Panc1 (cell line): ENCODE data around the gene BEGAIN. TPM values are rescaled to one million over a fixed set of nuclear protein-coding genes. Genes with fewer than 3 reads are reported as not detected.

Experiments used
- ATAC-seq: fragments of 200-7000 bp; cut with Tn5 transposase; 2 replicates; pipeline ENCODE4 v1.9.1; 2020; ENCODE audit warnings: mild to moderate bottlenecking, moderate library complexity
- BruUV-seq: library from RNA; stranded (reverse); fragments of 400-500 nt; replicated peaks from 2 replicates; lab custom pipeline; 2021; lab: Mats Ljungman, UMichigan
- CTCF ChIA-PET: fragments of 300-600 bp; sonication (Branson Sonifier 250); formaldehyde crosslinking; loops from one replicate; lab custom pipeline; 2022; ENCODE audit warnings: antibody characterized with exemption; lab: Charles Lee
- POLR2A ChIA-PET: fragments of 300-600 bp; sonication (Branson Sonifier 250); formaldehyde crosslinking; loops from one replicate; lab custom pipeline; 2022; ENCODE audit warnings: antibody characterized with exemption; lab: Charles Lee
- DNase-seq: peaks from one replicate; pipeline ENCODE4 v3.0.0-alpha.2; 2010; ENCODE audit warnings: low read depth, low spot score
- H3K27ac ChIP-seq: 2 replicates; pipeline ENCODE4 v1.5.1; 2011; ENCODE audit warnings: mild to moderate bottlenecking, low read length, inconsistent platforms
- H3K27me3 ChIP-seq: fragments of 200-500 bp; sonication (Bioruptor generic); 2 replicates; pipeline ENCODE4 v1.6.0; 2014; ENCODE audit warnings: low read length, inconsistent platforms; ENCODE audit not compliant: control insufficient read depth, insufficient read depth
- H3K36me3 ChIP-seq: fragments of 200-500 bp; sonication (Bioruptor generic); 2 replicates; pipeline ENCODE4 v1.5.1; 2014; ENCODE audit warnings: inconsistent platforms, mild to moderate bottlenecking, low read length, moderate library complexity; ENCODE audit not compliant: control insufficient read depth, insufficient read depth
- H3K4me1 ChIP-seq: 2 replicates; pipeline ENCODE4 v1.5.1; 2011; ENCODE audit warnings: inconsistent platforms, mild to moderate bottlenecking, low read length, moderate library complexity; ENCODE audit not compliant: control insufficient read depth, insufficient read depth
- H3K4me3 ChIP-seq, 2 experiments: 2 replicates each; pipeline ENCODE4 v1.5.1; 2011 to 2012; ENCODE audit warnings: low read depth in 2 of 2, low read length in 2 of 2, mild to moderate bottlenecking in 2 of 2, inconsistent platforms in 1 of 2, moderate library complexity in 1 of 2
- H3K9me3 ChIP-seq: fragments of 200-500 bp; sonication (Bioruptor generic); 2 replicates; pipeline ENCODE4 v1.5.1; 2014; ENCODE audit warnings: low read depth, mild to moderate bottlenecking, inconsistent platforms, low read length, moderate library complexity; ENCODE audit not compliant: control insufficient read depth, insufficient read depth
- CTCF ChIP-seq: fragments of 450-650 bp; IDR thresholded peaks from 2 replicates; pipeline ENCODE4 v1.5.1; 2017; ENCODE audit warnings: mild to moderate bottlenecking
- SIN3A ChIP-seq: IDR thresholded peaks from 2 replicates; pipeline ENCODE4 v1.6.1; 2012; ENCODE audit warnings: low read depth, mild to moderate bottlenecking, low read length, moderate library complexity, borderline replicate concordance; ENCODE audit not compliant: insufficient read depth
- TCF7L2 ChIP-seq: IDR thresholded peaks from 2 replicates; pipeline ENCODE4 v1.6.1; 2011; ENCODE audit warnings: mild to moderate bottlenecking, low read depth, low read length, inconsistent platforms
- in situ Hi-C: cut with HindIII; loops from 2 replicates; pipeline ENCODE4 v1.10.0; 2016; ENCODE audit warnings: low sequenced_read_pairs, low pct_unique_long_range_greater_than_20kb
- intact Hi-C: fragments of 100-400 bp; cut with micrococcal nuclease; formaldehyde crosslinking; loops from one replicate; pipeline ENCODE4 v1.10.0; 2022; ENCODE audit not compliant: unreplicated experiment
- total RNA-seq: library from RNA; stranded (reverse); gene quantifications from one replicate; pipeline ENCODE4 v1.2.1, GENCODE V29; 2021; ENCODE audit not compliant: unreplicated experiment
- TF ChIP-seq, protein P1 (sequence below), 2 experiments: IDR thresholded peaks; 2 replicates each; pipeline ENCODE4 v1.6.1; 2011 to 2012; ENCODE audit warnings: low read depth in 2 of 2, control low read depth in 1 of 2, low read length in 1 of 2, mild to moderate bottlenecking in 1 of 2, moderate library complexity in 1 of 2; ENCODE audit not compliant: insufficient read depth in 1 of 2

Gene BEGAIN
- total RNA-seq, 1 experiment from 2014 or later = 26.5 TPM

- Histone ChIP-seq H3K9me3 (no peaks in the 10 kb centered on the region), H3K27me3 (no peaks in the 10 kb centered on the region), H3K4me3 (peak overlapping the region; percentile 57 to 69), H3K27ac (peak overlapping the region; percentile 57; the same call in 1 of the 2 replicates), H3K4me1 (peaks cover 17% of the 10 kb centered on the region), H3K36me3 (no peaks in the 10 kb centered on the region)
- TF ChIP-seq SIN3A = no peak
- TF ChIP-seq CTCF = no peak
- no peak for TF ChIP-seq TCF7L2
- in situ Hi-C loops = no loop called here
- no TSS peak for BruUV-seq
- CTCF ChIA-PET = no interaction called here
- POLR2A ChIA-PET = interaction anchor here (0.6 kb wide), 1 partner anchor 159 kb away, joined by 6 read pairs; no protein-coding TSS in a partner anchor
- ATAC-seq (peak; percentile 9), DNase-seq (no peak)
- intact Hi-C loops = no loop called here
These were observed 18.8 kb downstream of the BEGAIN start for GRCh38 chr14:100568164-100568997.

GRCh38 chr14:100567877-100568163, 19.4 kb downstream of the BEGAIN start:
- no peaks in the 10 kb centered on the region for H3K36me3 ChIP-seq
- TF ChIP-seq CTCF (no peak), TCF7L2 (no peak), SIN3A (no peak)
- TF ChIP-seq, protein P1, sequence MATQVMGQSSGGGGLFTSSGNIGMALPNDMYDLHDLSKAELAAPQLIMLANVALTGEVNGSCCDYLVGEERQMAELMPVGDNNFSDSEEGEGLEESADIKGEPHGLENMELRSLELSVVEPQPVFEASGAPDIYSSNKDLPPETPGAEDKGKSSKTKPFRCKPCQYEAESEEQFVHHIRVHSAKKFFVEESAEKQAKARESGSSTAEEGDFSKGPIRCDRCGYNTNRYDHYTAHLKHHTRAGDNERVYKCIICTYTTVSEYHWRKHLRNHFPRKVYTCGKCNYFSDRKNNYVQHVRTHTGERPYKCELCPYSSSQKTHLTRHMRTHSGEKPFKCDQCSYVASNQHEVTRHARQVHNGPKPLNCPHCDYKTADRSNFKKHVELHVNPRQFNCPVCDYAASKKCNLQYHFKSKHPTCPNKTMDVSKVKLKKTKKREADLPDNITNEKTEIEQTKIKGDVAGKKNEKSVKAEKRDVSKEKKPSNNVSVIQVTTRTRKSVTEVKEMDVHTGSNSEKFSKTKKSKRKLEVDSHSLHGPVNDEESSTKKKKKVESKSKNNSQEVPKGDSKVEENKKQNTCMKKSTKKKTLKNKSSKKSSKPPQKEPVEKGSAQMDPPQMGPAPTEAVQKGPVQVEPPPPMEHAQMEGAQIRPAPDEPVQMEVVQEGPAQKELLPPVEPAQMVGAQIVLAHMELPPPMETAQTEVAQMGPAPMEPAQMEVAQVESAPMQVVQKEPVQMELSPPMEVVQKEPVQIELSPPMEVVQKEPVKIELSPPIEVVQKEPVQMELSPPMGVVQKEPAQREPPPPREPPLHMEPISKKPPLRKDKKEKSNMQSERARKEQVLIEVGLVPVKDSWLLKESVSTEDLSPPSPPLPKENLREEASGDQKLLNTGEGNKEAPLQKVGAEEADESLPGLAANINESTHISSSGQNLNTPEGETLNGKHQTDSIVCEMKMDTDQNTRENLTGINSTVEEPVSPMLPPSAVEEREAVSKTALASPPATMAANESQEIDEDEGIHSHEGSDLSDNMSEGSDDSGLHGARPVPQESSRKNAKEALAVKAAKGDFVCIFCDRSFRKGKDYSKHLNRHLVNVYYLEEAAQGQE (IDR thresholded peaks at IDR 0.05; ENCODE audit: insufficient read depth in 1 of 2, low read depth in 2 of 2, low read length in 1 of 2) = no peak
- peak overlapping the region; percentile 57 to 69 for H3K4me3 ChIP-seq
- CTCF ChIA-PET = no interaction called here
- in situ Hi-C loops = no loop called here
- intact Hi-C loops = no loop called here
- no peaks in the 10 kb centered on the region for H3K27me3 ChIP-seq
- peaks cover 17% of the 10 kb centered on the region for H3K4me1 ChIP-seq
- DNase-seq (no peak), ATAC-seq (peak; percentile 27)
- POLR2A ChIA-PET = no interaction called here
- BruUV-seq = no TSS peak
- H3K9me3 ChIP-seq = no peaks in the 10 kb centered on the region
- H3K27ac ChIP-seq = no peak overlapping the region
